HG03558 (cell line): ENCODE data around the gene USP51.
"Not testable (repeated sequence)": the region's sequence is repeated elsewhere in the genome, so short reads cannot be mapped to it uniquely, and the experiment has no call there.

ENCODE experiments used
- ATAC-seq: cut with Tn5 transposase; IDR thresholded peaks from one replicate; pipeline ENCODE4 v1.9.1; 2021; ENCODE audit warnings: moderate number of reproducible peaks; ENCODE audit not compliant: unreplicated experiment; ENCODE audit errors: extremely low read depth

Gene USP51

DNA sequence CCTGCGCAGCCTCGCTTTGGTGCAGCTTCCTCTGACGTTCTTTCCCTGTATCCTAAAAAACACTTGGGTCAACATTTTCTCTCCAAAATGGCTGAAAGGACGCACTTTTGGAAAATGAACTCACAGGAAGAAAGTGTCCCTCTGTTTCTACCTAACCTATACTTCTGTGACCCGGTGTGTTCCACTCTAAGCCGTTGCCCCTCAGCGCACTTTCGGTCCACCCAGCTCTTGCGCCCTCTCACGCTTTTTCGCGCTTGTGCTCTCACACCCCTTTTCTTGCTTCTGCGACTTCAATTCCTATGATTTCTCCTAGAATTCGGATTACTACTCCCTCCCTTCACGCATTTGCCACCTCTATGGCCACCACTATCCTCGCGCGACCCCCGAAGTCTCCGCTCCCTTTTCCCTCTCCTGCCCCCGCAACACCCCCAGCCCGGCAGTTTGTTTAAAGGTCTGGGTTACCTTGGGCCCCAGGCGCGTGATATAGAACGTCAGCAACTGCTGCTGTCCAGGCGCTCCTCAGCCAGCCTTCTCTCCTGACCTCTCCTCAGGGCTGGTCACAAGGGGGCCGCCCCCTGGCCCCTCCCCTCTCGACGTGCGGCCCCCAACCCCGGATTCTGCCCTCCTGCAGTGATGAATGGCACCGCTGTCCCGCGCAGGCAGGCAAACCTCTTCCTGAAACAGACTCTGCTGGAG is at the start of gene USP51:
Gene USP51, minus strand, starts transcription at position 535 of the 696 bp plus-strand sequence. CDS start 909 bp downstream, outside the sequence.
- ATAC-seq, result peak; percentile 34

DNA sequence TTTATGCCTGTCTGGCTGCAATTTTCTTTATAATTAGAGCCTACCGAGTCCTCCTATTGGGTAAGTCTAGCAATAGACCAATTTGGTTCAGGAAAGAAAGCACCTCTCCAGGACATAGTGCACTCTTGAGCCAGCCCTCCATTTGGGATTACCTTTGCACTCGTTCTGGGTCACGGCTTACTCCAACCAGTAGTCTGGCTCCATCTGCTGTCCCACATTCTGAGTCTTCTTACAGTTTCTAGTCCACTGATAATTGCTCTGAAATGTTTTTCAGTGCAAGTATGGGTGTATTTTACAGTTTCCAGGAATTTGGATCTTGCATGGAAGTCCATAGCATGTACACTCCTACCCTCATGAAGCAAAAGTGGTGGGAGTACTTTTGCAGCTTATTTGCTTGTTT is 34.8 kb upstream of the USP51 start:
- ATAC-seq, result no peak

DNA sequence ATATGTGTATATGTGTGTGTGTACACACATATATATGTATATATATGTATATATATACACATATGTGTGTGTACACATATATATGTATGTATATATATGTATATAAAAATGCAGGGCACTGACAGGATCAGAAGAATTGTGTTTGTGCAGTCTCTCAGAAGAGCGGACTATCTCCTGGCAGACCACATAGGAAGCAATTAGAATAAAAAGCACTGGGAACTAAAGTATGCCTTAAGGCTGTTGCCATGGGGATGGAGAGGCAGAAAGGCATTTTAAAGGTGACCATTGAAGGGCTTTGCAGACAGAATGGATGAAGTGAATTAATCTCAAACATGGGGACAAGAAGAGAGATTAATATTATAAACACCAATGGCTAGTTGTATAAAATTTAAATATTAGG is 33.7 kb upstream of the USP51 start:
- ATAC-seq, result no peak

DNA sequence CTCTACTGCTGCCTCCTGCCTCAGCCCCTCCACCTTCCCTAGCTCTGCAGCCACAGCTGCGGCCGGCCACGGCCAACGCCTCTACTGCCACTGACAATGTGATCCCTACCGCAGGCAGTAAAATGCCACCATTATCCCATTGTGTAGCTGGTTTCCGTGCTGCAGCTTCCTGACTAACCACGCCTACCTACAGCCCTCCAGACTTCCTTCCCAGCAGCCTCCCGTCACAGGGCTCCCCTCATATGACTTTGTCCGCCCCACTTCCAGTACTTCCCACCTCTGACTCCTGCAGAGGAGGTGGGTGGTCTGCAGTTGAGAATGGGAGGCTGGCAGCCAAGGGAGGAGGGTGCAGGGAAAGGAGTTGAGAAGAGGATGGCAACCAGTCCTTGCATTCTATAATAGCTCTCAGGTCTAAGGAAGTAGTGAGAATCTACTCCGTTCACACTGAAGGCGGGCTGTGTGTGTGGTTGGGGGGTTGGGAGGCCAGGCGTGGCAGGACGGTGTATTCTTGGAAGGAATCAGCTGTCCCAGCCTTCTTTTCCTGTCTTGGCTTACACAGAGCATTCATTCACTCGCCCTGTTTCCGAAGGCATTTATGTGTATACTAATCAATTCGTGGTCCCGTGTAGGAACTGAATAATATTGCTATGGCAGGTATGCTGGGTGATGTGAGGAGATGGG is 33.1 kb upstream of the USP51 start:
- no peak for ATAC-seq

DNA sequence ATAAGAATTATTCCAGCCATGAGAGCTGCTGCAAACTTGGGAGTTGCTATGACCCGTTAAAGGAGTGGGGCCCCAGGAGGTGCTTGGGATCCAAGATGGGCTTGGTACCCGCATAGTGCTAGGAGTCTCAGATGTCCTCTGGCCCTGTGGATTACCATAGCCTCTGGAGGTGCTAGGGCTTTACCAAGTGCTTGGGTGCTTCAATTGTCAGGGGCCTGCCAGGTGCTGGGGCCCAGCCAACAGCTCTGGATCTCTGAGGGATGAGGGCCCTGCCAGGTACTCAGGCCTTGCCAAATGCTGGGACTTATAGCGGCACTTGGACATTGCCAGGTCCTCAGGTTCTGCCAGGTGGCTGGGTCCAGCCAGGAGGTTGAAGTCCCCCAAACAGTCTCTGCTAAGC is 32.0 kb upstream of the USP51 start:
- ATAC-seq, result no peak

DNA sequence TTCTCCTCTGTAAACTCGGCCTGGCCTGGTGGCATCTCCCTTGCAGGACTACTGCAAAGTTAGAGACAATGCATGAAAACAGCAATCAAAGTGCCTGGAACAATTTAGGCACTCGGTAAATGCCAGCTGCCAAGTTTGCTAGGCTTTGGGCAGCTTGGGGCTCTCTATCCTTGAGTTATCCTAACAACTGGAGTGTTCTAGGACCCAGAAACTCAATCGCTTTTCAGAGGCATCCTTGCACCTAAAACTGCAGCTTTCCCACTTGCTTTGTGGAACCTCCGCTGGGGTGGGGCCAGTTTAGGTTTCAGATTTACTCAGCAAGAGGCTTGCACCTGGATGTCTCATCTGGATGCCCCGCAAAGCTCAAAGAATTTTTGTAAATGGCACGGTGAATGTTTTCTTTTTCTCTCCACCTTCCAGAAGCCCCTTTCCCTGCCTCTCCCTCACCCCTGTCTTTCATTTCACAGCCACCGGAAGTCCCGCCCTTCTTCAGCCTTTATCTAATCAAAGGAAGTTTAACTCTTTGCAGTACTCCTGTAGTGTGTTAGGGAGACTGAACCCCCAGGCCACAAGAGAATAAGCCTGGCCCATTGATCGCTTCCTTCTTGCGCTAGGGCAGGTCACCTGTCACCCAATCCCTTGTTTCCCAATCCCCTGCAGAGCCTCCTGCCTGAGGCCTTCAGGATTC is 27.3 kb upstream of the USP51 start:
- not testable (repeated sequence) for ATAC-seq

DNA sequence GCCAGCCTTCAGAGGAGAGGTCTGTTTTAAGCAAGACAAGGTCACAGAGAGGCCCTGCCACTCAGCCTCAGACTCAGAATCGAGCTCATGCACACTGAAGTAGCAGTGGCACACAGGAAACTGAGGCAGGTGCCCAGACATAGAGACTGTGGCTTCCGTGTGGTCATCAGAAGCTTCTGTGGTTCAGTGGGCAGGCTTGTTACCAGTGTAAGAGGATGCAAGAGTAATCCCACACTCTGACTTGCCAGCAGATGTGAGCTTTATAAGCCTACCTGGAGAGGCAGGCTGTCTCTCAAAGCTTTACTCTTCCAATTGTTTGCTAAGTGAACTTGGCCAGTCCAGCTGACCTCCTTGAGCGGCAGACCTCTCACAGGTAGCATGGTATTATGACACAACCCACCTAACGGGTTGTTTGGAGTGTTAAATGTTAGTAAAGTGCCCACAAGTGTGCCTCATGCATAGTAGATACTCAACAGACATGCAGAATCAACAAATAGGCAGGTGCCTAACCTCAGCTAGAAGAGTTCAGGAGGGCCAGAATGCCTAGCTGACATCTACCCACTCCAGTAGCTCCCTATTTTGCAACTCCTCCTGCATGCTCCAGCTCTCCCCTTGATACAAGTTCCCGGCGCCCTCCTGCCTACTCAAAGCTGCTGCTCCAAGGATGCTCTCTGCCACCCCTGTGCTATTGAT is 23.5 kb upstream of the USP51 start:
- ATAC-seq, result not testable (repeated sequence)

DNA sequence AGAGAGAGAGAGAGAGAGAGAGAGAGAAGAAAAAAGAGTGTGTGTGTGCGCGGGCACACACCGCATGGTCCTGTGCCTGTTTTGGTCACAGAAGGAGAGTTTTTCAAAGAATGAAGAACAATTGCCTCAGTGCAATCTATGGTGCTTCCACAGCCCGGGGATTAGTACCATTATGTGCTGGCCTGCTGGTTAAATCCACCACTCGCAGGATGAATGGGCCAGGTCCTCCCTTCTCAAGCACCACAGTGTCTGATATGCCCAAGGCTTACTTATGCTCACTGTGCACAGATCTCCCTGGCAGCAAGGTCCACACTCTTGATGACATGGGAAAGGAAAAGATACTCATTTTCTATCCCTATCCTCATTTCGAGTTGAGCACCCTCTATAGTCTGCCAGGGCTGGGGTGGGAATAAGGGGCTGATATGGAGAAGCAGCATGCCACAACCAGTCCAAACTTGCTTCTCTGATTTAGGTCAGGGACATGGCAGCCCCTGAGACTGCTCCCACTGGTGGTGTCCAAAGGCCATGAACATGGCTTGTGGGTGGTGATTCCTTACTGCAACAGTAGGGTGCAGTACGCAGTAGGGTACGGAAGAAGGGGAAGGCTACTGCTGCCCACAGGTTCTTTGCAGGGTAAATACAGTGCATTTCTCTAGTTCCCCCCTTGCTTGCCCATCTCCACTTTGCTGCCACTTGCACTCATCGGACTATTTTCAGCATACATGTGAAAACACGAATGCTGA is 18.9 kb upstream of the USP51 start:
- not testable (repeated sequence) for ATAC-seq

DNA sequence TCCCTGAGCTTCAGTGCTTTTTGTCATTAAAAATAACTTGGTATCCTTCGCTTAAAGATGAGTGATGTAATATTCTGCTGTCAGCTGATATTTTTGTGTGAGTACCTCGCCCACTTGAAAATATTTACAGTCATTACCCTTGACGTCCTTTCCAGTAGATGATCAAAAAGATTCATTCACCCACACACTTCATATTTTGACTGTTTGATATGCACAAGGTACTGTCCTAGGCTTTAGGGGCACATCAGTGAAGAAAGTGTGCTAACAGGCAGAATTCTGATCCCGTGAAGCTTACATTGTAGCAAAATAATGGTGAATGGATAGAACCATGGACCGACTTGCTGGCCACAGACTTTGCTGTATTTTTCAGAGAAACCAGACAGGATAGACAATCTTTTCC is 18.1 kb upstream of the USP51 start:
- not testable (repeated sequence) for ATAC-seq

DNA sequence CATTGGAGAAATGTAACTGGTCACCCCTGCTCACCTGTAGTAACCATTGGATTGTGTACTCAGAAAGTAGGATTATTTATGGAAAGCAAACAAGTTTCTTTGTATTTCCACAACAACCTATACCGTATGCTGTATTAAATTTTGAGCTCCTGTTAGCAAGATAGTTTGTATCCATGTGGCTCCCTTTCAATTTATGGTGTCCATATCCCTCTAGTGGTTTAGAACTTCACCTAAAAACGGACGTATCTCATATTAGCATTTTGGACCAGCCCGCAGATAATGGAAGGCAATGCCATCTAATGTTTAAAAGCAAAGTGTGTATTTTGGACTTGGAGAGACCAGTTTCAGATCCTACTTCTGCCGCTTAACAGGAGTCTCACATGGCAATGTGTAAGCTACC is 17.4 kb upstream of the USP51 start:
- ATAC-seq, result not testable (repeated sequence)

DNA sequence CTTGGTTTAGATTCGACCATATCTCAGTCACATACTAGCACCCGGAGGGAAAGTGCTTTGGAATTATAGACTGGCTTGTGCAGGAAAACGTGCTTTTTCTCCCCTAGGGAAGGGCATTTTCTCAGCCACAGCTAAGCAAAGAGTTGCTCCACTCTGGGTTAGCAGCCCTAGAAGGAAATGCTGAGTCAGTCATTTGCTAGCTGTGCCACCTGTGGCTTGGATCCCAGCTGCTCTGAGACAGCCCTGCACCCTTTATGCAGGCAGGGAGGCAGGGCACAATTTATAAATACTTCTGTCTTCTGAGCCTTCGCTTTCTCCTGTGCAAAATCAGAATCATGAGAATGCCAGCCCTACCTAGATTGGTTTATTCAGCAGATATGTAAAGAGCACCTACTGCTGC is 1.3 kb upstream of the USP51 start:
- no peak for ATAC-seq

DNA sequence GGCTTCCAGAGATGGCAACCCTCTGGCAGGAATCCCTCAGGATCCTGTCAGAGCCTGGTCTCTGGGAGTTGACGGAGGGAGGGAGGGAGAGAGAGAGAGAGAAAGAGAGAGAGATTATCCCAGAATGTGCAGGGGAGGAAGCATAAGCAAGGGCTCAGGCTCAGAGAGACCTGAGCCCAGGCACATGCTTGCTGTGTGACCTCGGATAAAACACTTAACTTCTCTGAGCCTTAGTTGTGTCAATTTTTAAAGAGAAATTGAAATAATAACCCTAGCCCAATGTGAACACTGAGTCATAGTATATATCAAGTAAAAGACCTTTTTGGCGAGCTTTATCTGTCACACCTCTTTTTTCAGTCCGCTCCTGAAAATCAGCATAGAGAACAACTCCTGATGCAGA is 473 bp upstream of the USP51 start:
- ATAC-seq, result no peak

DNA sequence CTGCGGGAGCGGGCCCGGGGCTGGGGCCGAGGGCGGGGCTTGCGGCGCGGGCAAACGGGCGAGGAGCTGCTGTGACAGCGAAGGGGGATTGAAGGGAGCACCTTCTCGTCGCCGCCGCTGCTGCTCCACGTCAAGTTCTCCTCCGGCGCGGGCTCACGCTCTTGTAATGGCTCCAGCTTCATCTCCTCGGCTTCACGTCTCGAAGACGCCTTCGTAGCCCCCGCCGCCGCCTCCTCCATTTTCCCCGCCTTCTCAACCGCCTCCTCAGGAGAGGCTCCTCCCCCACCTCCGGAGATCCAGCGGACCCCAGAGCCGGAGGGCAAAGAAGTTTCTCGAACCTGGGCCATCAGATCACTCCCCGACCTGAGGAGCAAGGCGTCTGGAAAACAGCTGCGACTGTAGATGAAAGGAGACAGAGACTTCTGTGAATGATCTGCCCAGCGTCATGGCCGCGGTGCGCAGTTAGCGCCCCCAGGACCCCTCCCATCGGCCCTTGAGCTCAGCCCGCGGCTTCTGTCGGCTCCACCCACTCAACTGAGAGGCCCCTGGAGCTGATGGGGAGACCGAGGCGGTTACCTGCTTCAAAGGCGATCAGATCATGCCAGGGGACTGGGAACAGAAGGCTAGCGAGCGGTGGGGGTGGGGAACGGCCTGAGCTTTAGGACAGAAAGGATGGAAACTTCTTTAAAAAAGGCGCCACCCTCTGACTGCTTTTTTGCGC is 895 bp downstream of the USP51 start:
- peak; percentile 31 for ATAC-seq

DNA sequence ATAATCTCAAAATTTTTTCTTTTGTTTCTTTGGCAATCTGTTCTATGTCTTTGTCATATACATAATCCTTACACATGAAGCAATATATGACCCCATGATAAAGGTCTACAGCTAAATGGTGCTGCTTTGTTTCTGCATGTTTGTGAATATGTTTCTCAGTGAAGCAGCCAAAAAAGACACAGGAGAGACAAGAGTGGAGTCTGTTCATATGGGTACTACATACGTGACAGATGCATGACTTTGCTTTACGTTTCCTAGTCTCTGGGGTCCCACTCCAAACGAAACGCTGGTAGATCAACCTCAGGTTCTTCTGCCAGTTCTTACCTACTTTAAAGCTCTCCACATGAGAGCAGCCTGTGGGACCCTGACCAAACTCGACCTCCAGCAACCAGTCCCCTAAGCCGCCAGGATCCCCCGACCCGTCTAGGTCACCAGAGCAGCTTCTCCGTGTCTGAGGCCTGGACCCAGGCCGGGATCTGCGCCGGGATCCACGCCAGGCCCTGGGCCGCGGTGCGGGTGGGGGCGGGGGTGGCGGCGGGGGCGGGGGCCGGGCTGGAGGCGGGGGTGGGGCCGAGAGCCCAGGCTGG is 1.5 kb downstream of the USP51 start:
- ATAC-seq, result no peak

DNA sequence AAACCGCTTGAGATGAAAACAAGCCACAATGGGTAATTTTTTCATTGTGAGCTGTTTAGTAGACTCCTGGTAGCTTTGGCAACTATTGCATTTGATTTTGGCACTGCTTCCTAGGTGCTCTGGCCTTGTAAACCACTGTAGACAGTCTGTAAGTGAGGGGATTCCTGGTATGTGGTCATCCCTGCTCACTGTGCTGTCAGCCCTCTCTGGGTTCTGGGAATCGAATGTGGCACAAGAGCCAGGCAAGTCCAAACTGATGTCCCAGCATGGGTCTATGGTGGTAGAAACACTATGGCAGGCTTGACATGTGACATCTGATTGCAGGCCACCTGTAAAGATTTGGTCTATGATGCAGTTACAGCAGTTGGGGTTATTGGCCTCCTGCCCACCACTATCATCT is 2.5 kb downstream of the USP51 start:
- no peak for ATAC-seq

DNA sequence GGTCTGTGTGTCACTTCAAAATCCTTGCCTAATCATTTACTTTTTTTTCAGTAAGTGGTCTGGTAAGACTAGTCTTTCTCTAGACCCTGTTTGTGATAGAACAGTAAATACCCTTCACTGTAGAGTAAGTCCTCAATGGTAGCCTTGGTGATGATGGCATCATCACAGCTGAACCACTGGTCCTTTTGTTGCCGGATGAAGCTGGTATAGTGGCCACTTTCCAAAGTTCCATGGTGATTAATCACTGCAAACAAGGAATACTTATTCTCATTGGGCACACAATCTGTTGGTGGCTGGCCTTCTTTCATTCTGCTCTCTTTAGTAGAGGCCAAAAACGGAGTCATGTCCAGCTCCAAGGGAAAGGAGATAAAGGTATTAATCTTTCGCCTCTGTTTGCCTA is 2.9 kb downstream of the USP51 start:
- ATAC-seq, result no peak

DNA sequence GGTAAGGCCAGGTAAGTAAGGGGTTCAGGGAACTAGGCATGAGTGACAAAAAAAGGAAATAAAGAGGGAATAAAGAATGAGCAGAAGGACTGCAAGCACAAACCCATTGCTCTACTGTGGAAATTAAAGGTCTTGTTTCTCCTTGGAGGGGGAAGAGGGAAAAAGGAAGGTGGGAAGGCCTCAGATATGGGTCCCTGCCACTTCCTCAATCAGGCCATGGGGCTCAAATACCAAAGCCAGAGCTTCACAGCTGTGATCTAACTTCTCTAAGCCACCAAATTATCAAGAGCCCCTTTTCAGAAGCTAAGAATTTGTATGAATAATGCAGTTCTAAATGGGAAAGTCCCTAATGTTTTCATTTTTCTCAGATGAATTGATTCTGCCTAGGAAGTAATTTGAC is 4.7 kb downstream of the USP51 start:
- ATAC-seq, result no peak

DNA sequence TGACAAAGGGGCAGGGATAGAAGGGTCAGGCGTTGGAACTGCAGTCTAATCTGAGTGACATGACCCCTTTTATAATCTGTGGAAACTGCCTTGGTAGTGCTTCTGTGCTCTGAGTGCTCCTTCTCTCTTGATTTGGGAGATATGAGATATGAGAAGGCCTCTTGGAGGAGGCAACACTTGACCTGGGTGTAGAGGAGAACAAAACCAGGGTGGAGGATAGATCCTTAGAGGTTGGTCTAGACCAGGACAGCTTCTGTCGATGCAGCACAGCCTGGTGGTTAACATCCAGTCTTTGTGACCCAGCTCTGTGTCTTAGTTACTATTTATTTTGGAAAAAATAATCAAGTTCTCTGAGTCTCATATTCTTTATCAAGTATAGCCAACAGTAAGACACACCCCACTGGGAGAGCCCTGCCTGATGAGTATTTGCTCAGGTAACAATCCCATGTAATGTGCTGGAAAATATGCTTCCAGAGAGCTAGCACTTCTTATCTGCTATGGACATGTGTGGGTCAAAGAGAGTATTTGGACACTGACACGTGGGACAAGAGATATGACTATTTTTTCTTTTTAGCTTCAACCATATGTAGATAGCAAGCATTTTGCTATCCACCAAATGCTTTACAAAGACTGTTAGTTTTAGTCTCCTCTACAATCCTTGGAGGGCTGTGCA is 9.1 kb downstream of the USP51 start:
- ATAC-seq, result no peak

DNA sequence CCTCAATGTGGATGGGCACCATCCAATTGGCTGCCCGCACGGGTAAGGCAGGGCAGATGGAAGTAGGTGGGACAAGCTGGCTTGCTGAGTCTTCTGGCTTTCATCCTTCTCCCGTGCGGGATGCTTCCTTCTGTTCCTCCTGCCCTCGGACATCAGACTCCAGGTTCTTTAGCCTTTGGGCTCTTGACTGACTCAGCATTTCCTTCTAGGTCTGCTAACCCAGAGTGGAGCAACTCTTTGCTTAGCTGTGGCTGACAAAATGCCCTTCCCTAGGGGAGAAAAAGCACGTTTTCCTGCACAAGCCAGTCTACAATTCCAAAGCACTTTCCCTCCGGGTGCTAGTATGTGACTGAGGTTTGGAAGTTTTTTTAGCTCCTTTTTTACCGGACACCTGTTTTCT is 9.7 kb downstream of the USP51 start:
- ATAC-seq, result not testable (repeated sequence)
